ENCODE data around the gene TENM3.

Gene TENM3

GRCh38 chr4:182828360-182829025, 585.3 kb downstream of the TENM3 start:
- DNase-seq = no peak

- DNase-seq = no peak
These were observed 586.0 kb downstream of the TENM3 start for GRCh38 chr4:182829196-182829595.

GRCh38 chr4:182831376-182831775, 588.2 kb downstream of the TENM3 start:
- no peak for DNase-seq

GRCh38 chr4:182832352-182833120, 589.3 kb downstream of the TENM3 start:
- no peak for DNase-seq

GRCh38 chr4:182835006-182835740, 592.0 kb downstream of the TENM3 start:
- DNase-seq = no peak

GRCh38 chr4:182837831-182838230, 594.6 kb downstream of the TENM3 start:
- DNase-seq = no peak

GRCh38 chr4:182838535-182838934, 595.3 kb downstream of the TENM3 start:
- no peak for DNase-seq

GRCh38 chr4:182839256-182839655, 596.1 kb downstream of the TENM3 start:
- DNase-seq = no peak

GRCh38 chr4:182840108-182840507, 596.9 kb downstream of the TENM3 start:
- no peak for DNase-seq

- no peak for DNase-seq
These were observed 599.0 kb downstream of the TENM3 start for GRCh38 chr4:182842104-182842600.

- no peak for DNase-seq
These were observed 599.7 kb downstream of the TENM3 start for GRCh38 chr4:182842759-182843390.

GRCh38 chr4:182843808-182844325, 600.7 kb downstream of the TENM3 start:
- no peak for DNase-seq

GRCh38 chr4:182845618-182846017, 602.4 kb downstream of the TENM3 start:
- no peak for DNase-seq

GRCh38 chr4:182846036-182846435, 602.8 kb downstream of the TENM3 start:
- DNase-seq = no peak

- DNase-seq = no peak
These were observed 604.6 kb downstream of the TENM3 start for GRCh38 chr4:182847576-182848450.

GRCh38 chr4:182848685-182849084, 605.5 kb downstream of the TENM3 start:
- DNase-seq = no peak

All from stimulated activated CD4-positive, alpha-beta T cell treated with anti-CD3 and anti-CD28 coated beads, Interleukin-4, amount 100 ng/mL, for 24 hours (primary cell).